Ishikawa (cell line): ENCODE results near the gene PATJ.

Source experiments
- CEBPB ChIP-seq: IDR thresholded peaks from 2 replicates; pipeline ENCODE4 v1.6.1; 2012
- CREB1 ChIP-seq: IDR thresholded peaks from 2 replicates; pipeline ENCODE4 v1.6.1; 2012; ENCODE audit warnings: low read depth
- EP300 ChIP-seq: IDR thresholded peaks from 2 replicates; pipeline ENCODE4 v1.6.1; 2012; ENCODE audit warnings: borderline replicate concordance
- FOXM1 ChIP-seq: IDR thresholded peaks from 2 replicates; pipeline ENCODE4 v1.6.1; 2012; ENCODE audit warnings: low read depth, borderline replicate concordance
- MAX ChIP-seq: IDR thresholded peaks from 2 replicates; pipeline ENCODE4 v1.6.1; 2012
- RAD21 ChIP-seq: IDR thresholded peaks from 2 replicates; pipeline ENCODE4 v1.6.1; 2012; ENCODE audit warnings: low read depth
- REST ChIP-seq: IDR thresholded peaks from 2 replicates; pipeline ENCODE4 v1.6.1; 2012; ENCODE audit warnings: low read depth, mild to moderate bottlenecking
- TAF1 ChIP-seq: IDR thresholded peaks from 2 replicates; pipeline ENCODE4 v1.6.1; 2012; ENCODE audit warnings: low read depth, mild to moderate bottlenecking
- TCF12 ChIP-seq: IDR thresholded peaks from 2 replicates; pipeline ENCODE4 v1.6.1; 2012; ENCODE audit warnings: low read depth
- TEAD4 ChIP-seq: IDR thresholded peaks from 2 replicates; pipeline ENCODE4 v1.6.1; 2012
- USF1 ChIP-seq: IDR thresholded peaks from 2 replicates; pipeline ENCODE4 v1.6.1; 2012
- YY1 ChIP-seq: IDR thresholded peaks from 2 replicates; pipeline ENCODE4 v1.6.1; 2012; ENCODE audit warnings: low read depth
- ZBTB7A ChIP-seq: IDR thresholded peaks from 2 replicates; pipeline ENCODE4 v1.6.1; 2012; ENCODE audit warnings: low read depth

- no peak for TF ChIP-seq EP300
- no peak for TF ChIP-seq RAD21
- TF ChIP-seq MAX: no peak
- TF ChIP-seq ZBTB7A: no peak
- TF ChIP-seq YY1: no peak
- no peak for TF ChIP-seq TCF12
- TF ChIP-seq CEBPB: no peak
- no peak for TF ChIP-seq FOXM1
- TF ChIP-seq TAF1: no peak
- no peak for TF ChIP-seq REST
- no peak for TF ChIP-seq CREB1
- no peak for TF ChIP-seq USF1
- TF ChIP-seq TEAD4: no peak
Observed at GRCh38 chr1:62054188-62054587, 311.9 kb downstream of the PATJ start.
